ENCODE results near the gene HNRNPAB.

Gene HNRNPAB

GRCh38 chr5:178207917-178208280 is 3.6 kb downstream of the HNRNPAB start:
- H3K4me3 ChIP-seq (ENCODE audit: low read depth, low read length) = no peak overlapping the region
- peaks cover 85% of the 10 kb centered on the region for H3K36me3 ChIP-seq
- H3K9me3 ChIP-seq = no peaks in the 10 kb centered on the region
- no peak for DNase-seq
- H3K4me1 ChIP-seq = peaks cover 6% of the 10 kb centered on the region; the same call in 1 of the 2 replicates
- H3K27me3 ChIP-seq = no peaks in the 10 kb centered on the region
- no peak for TF ChIP-seq CTCF (IDR thresholded peaks at IDR 0.05; ENCODE audit: low read depth, low read length)

DNA sequence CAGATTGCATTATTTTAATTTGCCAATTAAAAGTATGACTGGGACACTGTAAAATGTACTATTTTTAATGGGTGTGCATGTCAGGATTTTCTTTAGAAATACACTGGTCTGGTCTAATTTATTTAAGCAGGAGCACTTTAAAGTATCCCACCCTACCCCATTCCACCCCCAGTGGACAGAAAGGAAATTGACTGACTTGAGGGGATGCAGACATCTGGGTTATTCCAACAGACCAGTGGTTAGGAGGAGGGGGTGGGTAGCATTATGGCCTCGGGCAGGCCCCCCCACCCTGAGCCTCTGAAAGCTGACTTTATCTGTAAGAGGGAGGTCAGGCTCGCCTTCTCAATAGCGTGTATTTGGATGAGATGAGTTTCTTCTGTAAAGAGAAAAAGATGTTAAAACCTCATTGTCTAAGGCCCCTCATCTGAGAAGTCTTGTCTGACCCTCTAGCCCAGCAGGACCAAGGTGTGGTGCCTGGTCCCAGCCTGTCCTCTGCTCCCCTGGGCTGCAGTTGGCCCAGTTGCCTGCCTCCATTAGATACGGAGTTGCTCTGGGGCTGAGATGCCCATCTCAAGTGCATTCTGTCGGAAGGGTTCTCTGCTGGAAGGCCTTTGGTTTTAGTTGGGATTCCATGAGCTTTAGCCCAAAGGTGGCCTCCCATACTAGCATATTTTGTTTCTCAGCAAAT is 4.4 kb downstream of the HNRNPAB start:
- Histone ChIP-seq H3K36me3 (peaks cover 92% of the 10 kb centered on the region), H3K4me1 (peaks cover 6% of the 10 kb centered on the region; the same call in 1 of the 2 replicates), H3K4me3 (ENCODE audit: low read depth, low read length) (no peak overlapping the region), H3K9me3 (no peaks in the 10 kb centered on the region), H3K27me3 (no peaks in the 10 kb centered on the region)
- DNase-seq = no peak
- peak; percentile 46 for TF ChIP-seq CTCF (IDR thresholded peaks at IDR 0.05; ENCODE audit: low read depth, low read length)

GRCh38 chr5:178209334-178210072 is 5.2 kb downstream of the HNRNPAB start:
- Histone ChIP-seq H3K9me3 (no peaks in the 10 kb centered on the region), H3K4me3 (ENCODE audit: low read depth, low read length) (no peak overlapping the region), H3K27me3 (no peaks in the 10 kb centered on the region), H3K36me3 (peaks cover 100% of the 10 kb centered on the region), H3K4me1 (peaks cover 6% of the 10 kb centered on the region; the same call in 1 of the 2 replicates)
- no peak for TF ChIP-seq CTCF (IDR thresholded peaks at IDR 0.05; ENCODE audit: low read depth, low read length)
- no peak for DNase-seq

DNA sequence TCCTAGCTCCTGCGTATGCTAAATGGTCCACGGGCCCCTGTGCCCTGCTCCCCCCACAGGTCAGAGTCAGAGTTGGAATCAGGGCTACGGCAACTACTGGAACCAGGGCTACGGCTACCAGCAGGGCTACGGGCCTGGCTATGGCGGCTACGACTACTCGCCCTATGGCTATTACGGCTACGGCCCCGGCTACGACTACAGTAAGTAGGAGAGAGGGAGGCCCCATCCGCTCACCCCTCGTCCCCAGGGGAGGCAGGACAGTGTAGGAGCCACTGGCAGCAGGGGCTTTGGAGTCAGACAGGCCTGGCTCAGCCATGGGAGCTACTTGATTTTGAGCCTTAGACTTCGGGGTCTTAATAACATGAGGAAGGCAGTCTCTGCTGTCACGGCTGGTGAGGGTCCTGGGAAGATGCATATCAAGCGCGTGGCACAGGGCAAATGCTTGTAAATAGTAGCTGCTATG is 5.8 kb downstream of the HNRNPAB start:
- no peak for DNase-seq
- Histone ChIP-seq H3K27me3 (no peaks in the 10 kb centered on the region), H3K36me3 (peaks cover 100% of the 10 kb centered on the region), H3K4me1 (peaks cover 6% of the 10 kb centered on the region; the same call in 1 of the 2 replicates), H3K9me3 (no peaks in the 10 kb centered on the region), H3K4me3 (ENCODE audit: low read depth, low read length) (no peak overlapping the region)
- no peak for TF ChIP-seq CTCF (IDR thresholded peaks at IDR 0.05; ENCODE audit: low read depth, low read length)

- Histone ChIP-seq H3K36me3 (peaks cover 100% of the 10 kb centered on the region), H3K4me1 (peaks cover 6% of the 10 kb centered on the region; the same call in 1 of the 2 replicates), H3K4me3 (ENCODE audit: low read depth, low read length) (no peak overlapping the region), H3K9me3 (no peaks in the 10 kb centered on the region), H3K27me3 (no peaks in the 10 kb centered on the region)
- no peak for TF ChIP-seq CTCF (IDR thresholded peaks at IDR 0.05; ENCODE audit: low read depth, low read length)
- no peak for DNase-seq
Measured at GRCh38 chr5:178210686-178211085, 6.4 kb downstream of the HNRNPAB start.

Measured in BE2C (cell line).